ENCODE results near the gene EP400. TPM values are rescaled to one million over a fixed set of nuclear protein-coding genes. Genes with fewer than 3 reads are reported as not detected.

The EP400 gene
- total RNA-seq, 1 experiment from 2014 or later, result 80.1 TPM

- Histone ChIP-seq H3K27ac (ENCODE audit: low read depth, low read length, poor library complexity, severe bottlenecking) (no peak overlapping the region), H3K4me3 (ENCODE audit: low read depth, low read length, poor library complexity, severe bottlenecking) (no peak overlapping the region), H3K27me3 (replicated peaks; ENCODE audit: insufficient read depth, low read depth, low read length, poor library complexity) (no peaks in the 10 kb centered on the region), H3K9me3 (ENCODE audit: low read depth, low read length, poor library complexity, severe bottlenecking) (no peaks in the 10 kb centered on the region), H3K4me1 (ENCODE audit: insufficient read depth, low read length, poor library complexity, severe bottlenecking) (no peaks in the 10 kb centered on the region), H3K36me3 (ENCODE audit: insufficient read depth, low read length, poor library complexity, severe bottlenecking) (peaks cover 35% of the 10 kb centered on the region)
- no TSS peak for BruUV-seq (replicated peaks)
- CTCF ChIA-PET, result no interaction called here
- POLR2A ChIA-PET (ENCODE audit: low non-redundant PET), result no interaction called here
- no peak for DNase-seq (ENCODE audit: low spot score)
- TF ChIP-seq CTCF (conservative IDR thresholded peaks at IDR 0.05; ENCODE audit: low read depth, low read length) (no peak), EZH2 (IDR thresholded peaks at IDR 0.05; ENCODE audit: borderline replicate concordance, low read depth, low read length, poor library complexity, severe bottlenecking) (no peak)
- intact Hi-C loops (cut with micrococcal nuclease; ENCODE audit: unreplicated experiment), result no loop called here
These were observed 120.6 kb downstream of the EP400 start for GRCh38 chr12:132070298-132070697.

- no peaks in the 10 kb centered on the region for H3K9me3 ChIP-seq (ENCODE audit: low read depth, low read length, poor library complexity, severe bottlenecking)
- H3K4me1 ChIP-seq (ENCODE audit: insufficient read depth, low read length, poor library complexity, severe bottlenecking), result no peaks in the 10 kb centered on the region
- H3K27ac ChIP-seq (ENCODE audit: low read depth, low read length, poor library complexity, severe bottlenecking), result no peak overlapping the region
- no TSS peak for BruUV-seq (replicated peaks)
- TF ChIP-seq EZH2 (IDR thresholded peaks at IDR 0.05; ENCODE audit: borderline replicate concordance, low read depth, low read length, poor library complexity, severe bottlenecking) (no peak), CTCF (conservative IDR thresholded peaks at IDR 0.05; ENCODE audit: low read depth, low read length) (no peak)
- no peak overlapping the region for H3K4me3 ChIP-seq (ENCODE audit: low read depth, low read length, poor library complexity, severe bottlenecking)
- CTCF ChIA-PET, result no interaction called here
- POLR2A ChIA-PET (ENCODE audit: low non-redundant PET), result no interaction called here
- DNase-seq (ENCODE audit: low spot score), result no peak
- peaks cover 35% of the 10 kb centered on the region for H3K36me3 ChIP-seq (ENCODE audit: insufficient read depth, low read length, poor library complexity, severe bottlenecking)
- H3K27me3 ChIP-seq (replicated peaks; ENCODE audit: insufficient read depth, low read depth, low read length, poor library complexity), result no peaks in the 10 kb centered on the region
- intact Hi-C loops (cut with micrococcal nuclease; ENCODE audit: unreplicated experiment), result no loop called here
These were observed 121.5 kb downstream of the EP400 start for GRCh38 chr12:132071040-132071810.

GRCh38 chr12:132071830-132072384 lies 122.2 kb downstream of the EP400 start:
- Histone ChIP-seq H3K36me3 (ENCODE audit: insufficient read depth, low read length, poor library complexity, severe bottlenecking) (peaks cover 38% of the 10 kb centered on the region), H3K27ac (ENCODE audit: low read depth, low read length, poor library complexity, severe bottlenecking) (no peak overlapping the region), H3K4me1 (ENCODE audit: insufficient read depth, low read length, poor library complexity, severe bottlenecking) (no peaks in the 10 kb centered on the region), H3K27me3 (replicated peaks; ENCODE audit: insufficient read depth, low read depth, low read length, poor library complexity) (no peaks in the 10 kb centered on the region), H3K9me3 (ENCODE audit: low read depth, low read length, poor library complexity, severe bottlenecking) (no peaks in the 10 kb centered on the region), H3K4me3 (ENCODE audit: low read depth, low read length, poor library complexity, severe bottlenecking) (no peak overlapping the region)
- DNase-seq (ENCODE audit: low spot score), result no peak
- intact Hi-C loops (cut with micrococcal nuclease; ENCODE audit: unreplicated experiment), result no loop called here
- CTCF ChIA-PET, result no interaction called here
- TF ChIP-seq CTCF (conservative IDR thresholded peaks at IDR 0.05; ENCODE audit: low read depth, low read length), result no peak
- no peak for TF ChIP-seq EZH2 (IDR thresholded peaks at IDR 0.05; ENCODE audit: borderline replicate concordance, low read depth, low read length, poor library complexity, severe bottlenecking)
- POLR2A ChIA-PET (ENCODE audit: low non-redundant PET), result no interaction called here
- BruUV-seq (replicated peaks), result no TSS peak
